Ectodermal cell (in vitro differentiated cells): Measurements from ENCODE around the gene RIPK1.

Experiments used
- H3K27ac ChIP-seq: 2 replicates; pipeline ENCODE4 v1.7.0; 2013; ENCODE audit warnings: mild to moderate bottlenecking, low read depth, low read length; ENCODE audit not compliant: insufficient read depth, poor library complexity, severe bottlenecking
- H3K27me3 ChIP-seq: 2 replicates; pipeline ENCODE4 v1.7.0; 2013; ENCODE audit warnings: mild to moderate bottlenecking, low read length; ENCODE audit not compliant: insufficient read depth, control insufficient read depth, poor library complexity, severe bottlenecking
- H3K36me3 ChIP-seq: one replicate; pipeline ENCODE4 v1.7.0; 2013; ENCODE audit warnings: low read length; ENCODE audit not compliant: control insufficient read depth, insufficient read depth
- H3K4me1 ChIP-seq: one replicate; pipeline ENCODE4 v1.7.0; 2013; ENCODE audit warnings: low read length; ENCODE audit not compliant: control insufficient read depth, insufficient read depth
- H3K4me3 ChIP-seq: 2 replicates; pipeline ENCODE4 v1.7.0; 2013; ENCODE audit warnings: low read depth, low read length, control low read depth; ENCODE audit not compliant: insufficient read depth
- H3K9me3 ChIP-seq: 2 replicates; pipeline ENCODE4 v1.7.0; 2013; ENCODE audit warnings: mild to moderate bottlenecking, low read length, moderate library complexity; ENCODE audit not compliant: control insufficient read depth
- WGBS, 2 experiments: methylation state at CpG; one replicate each; pipeline ENCODE4 v1.1.7; 2013; ENCODE audit warnings: missing lambda C conversion rate in 2 of 2; 5-methylcytosine and 5-hydroxymethylcytosine counted together

Gene RIPK1

DNA sequence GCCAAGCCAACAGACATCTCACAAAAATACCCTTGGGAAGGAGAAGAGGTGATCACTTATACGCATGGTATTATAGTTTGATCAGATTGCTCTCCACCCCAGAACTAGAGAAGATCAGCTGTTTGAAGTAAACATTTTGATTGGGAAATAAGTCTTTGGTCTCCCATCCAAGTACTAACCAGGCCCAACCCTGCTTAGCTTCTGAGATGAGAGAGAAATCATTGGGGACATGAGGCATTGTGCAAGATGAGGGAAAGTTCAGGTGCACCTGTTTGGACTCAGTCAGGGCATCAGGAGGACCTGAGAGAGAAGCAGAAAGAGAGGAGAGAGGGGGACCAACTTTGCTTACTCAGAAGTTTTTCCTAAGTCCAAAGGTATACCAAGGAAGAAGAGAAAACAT lies 11.4 kb downstream of the RIPK1 start:
- Histone ChIP-seq H3K9me3 (no peaks in the 10 kb centered on the region), H3K27me3 (no peaks in the 10 kb centered on the region), H3K27ac (no peak overlapping the region), H3K4me3 (no peak overlapping the region), H3K4me1 (peaks cover 8% of the 10 kb centered on the region), H3K36me3 (peaks cover 18% of the 10 kb centered on the region)
- 100% methylated on average over 1 of the region's 1 CpG; no CpG with 5 or more reads in 1 of the 2 experiments for WGBS, 2 experiments

DNA sequence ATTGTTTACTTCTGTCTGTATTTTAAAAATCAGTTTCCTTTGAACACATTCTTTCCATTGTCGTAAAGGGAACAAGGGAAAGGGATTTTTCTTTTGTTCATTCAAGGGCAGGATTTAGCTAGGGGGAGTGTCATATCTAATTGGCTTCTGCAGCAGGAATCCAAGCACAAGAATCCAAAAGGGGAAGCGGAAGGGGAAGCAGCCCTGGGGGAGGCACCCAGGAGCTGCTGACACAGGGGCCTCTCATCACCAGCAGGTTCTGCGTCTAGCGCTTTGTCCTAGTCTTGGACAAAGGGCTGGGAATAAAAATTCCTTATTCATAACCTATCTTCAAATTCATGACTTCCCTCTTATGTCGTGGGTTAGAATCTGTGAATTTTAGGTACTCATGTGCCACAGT lies 13.7 kb downstream of the RIPK1 start:
- Histone ChIP-seq H3K27me3 (no peaks in the 10 kb centered on the region), H3K4me1 (no peaks in the 10 kb centered on the region), H3K36me3 (peaks cover 26% of the 10 kb centered on the region), H3K9me3 (no peaks in the 10 kb centered on the region), H3K27ac (no peak overlapping the region), H3K4me3 (no peak overlapping the region)
- WGBS, 2 experiments = 80 to 85% methylated on average over 5 of the region's 5 CpGs

GRCh38 chr6:3085074-3085473 lies 16.8 kb downstream of the RIPK1 start:
- peaks cover 3% of the 10 kb centered on the region for H3K9me3 ChIP-seq
- H3K27me3 ChIP-seq = no peaks in the 10 kb centered on the region
- no peak overlapping the region for H3K27ac ChIP-seq
- WGBS, 2 experiments = 95 to 98% methylated on average over 4 of the region's 4 CpGs
- H3K36me3 ChIP-seq = peaks cover 46% of the 10 kb centered on the region
- H3K4me1 ChIP-seq = no peaks in the 10 kb centered on the region
- no peak overlapping the region for H3K4me3 ChIP-seq

- peaks cover 3% of the 10 kb centered on the region for H3K9me3 ChIP-seq
- WGBS, 2 experiments = 68 to 69% methylated on average over 7 of the region's 7 CpGs
- no peaks in the 10 kb centered on the region for H3K27me3 ChIP-seq
- H3K27ac ChIP-seq = no peak overlapping the region
- no peak overlapping the region for H3K4me3 ChIP-seq
- H3K4me1 ChIP-seq = no peaks in the 10 kb centered on the region
- H3K36me3 ChIP-seq = peaks cover 49% of the 10 kb centered on the region
These were observed 18.1 kb downstream of the RIPK1 start for GRCh38 chr6:3086282-3086946.

DNA sequence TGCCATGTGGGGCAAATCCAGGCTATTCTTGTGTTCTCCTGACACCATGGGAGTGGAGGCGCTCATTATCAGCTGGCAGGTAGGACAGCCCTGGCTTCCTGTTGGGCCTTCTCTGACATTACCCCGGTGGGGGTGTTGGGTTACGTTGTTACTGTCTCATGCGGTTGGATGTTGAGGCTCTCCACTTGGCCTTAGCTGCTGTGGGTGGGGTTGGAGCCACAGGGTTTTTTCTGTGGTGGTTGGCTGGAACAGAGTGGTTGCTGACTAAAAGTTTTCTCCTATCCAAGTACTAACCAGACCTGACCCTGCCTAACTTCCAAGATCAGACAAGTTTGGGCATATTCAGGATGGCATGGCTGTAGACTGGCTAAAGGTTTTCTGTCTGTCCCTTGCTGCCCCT lies 20.2 kb downstream of the RIPK1 start:
- no peak overlapping the region for H3K4me3 ChIP-seq
- no peaks in the 10 kb centered on the region for H3K4me1 ChIP-seq
- H3K36me3 ChIP-seq = peaks cover 46% of the 10 kb centered on the region
- H3K9me3 ChIP-seq = peaks cover 3% of the 10 kb centered on the region
- 97 to 99% methylated on average over 4 of the region's 4 CpGs for WGBS, 2 experiments
- H3K27me3 ChIP-seq = no peaks in the 10 kb centered on the region
- no peak overlapping the region for H3K27ac ChIP-seq

- H3K9me3 ChIP-seq = peaks cover 3% of the 10 kb centered on the region
- WGBS, 2 experiments = 98 to 99% methylated on average over 4 of the region's 4 CpGs
- no peak overlapping the region for H3K4me3 ChIP-seq
- peaks cover 43% of the 10 kb centered on the region for H3K36me3 ChIP-seq
- no peaks in the 10 kb centered on the region for H3K27me3 ChIP-seq
- no peaks in the 10 kb centered on the region for H3K4me1 ChIP-seq
- no peak overlapping the region for H3K27ac ChIP-seq
These were observed 20.7 kb downstream of the RIPK1 start for GRCh38 chr6:3088968-3089367.

GRCh38 chr6:3090013-3090412 lies 21.7 kb downstream of the RIPK1 start:
- 93 to 95% methylated on average over 4 of the region's 4 CpGs for WGBS, 2 experiments
- no peaks in the 10 kb centered on the region for H3K27me3 ChIP-seq
- H3K27ac ChIP-seq = no peak overlapping the region
- H3K36me3 ChIP-seq = peaks cover 42% of the 10 kb centered on the region
- no peak overlapping the region for H3K4me3 ChIP-seq
- peaks cover 3% of the 10 kb centered on the region for H3K9me3 ChIP-seq
- no peaks in the 10 kb centered on the region for H3K4me1 ChIP-seq

GRCh38 chr6:3094815-3095214 lies 26.5 kb downstream of the RIPK1 start:
- H3K36me3 ChIP-seq = peaks cover 19% of the 10 kb centered on the region

GRCh38 chr6:3102875-3103274 lies 34.6 kb downstream of the RIPK1 start:
- H3K36me3 ChIP-seq = peaks cover 10% of the 10 kb centered on the region
- WGBS, 2 experiments = 92 to 96% methylated on average over 2 to 3 of the region's 3 CpGs
- H3K27ac ChIP-seq = no peak overlapping the region
- no peaks in the 10 kb centered on the region for H3K4me1 ChIP-seq
- H3K9me3 ChIP-seq = no peaks in the 10 kb centered on the region
- no peaks in the 10 kb centered on the region for H3K27me3 ChIP-seq
- H3K4me3 ChIP-seq = no peak overlapping the region

More at GRCh38 chr6:3094815-3095214, 26.5 kb downstream of the RIPK1 start:
- no peaks in the 10 kb centered on the region for H3K27me3 ChIP-seq
- H3K4me1 ChIP-seq = no peaks in the 10 kb centered on the region
- H3K9me3 ChIP-seq = no peaks in the 10 kb centered on the region
- WGBS, 2 experiments = 89 to 91% methylated on average over 2 of the region's 2 CpGs
- no peak overlapping the region for H3K27ac ChIP-seq
- no peak overlapping the region for H3K4me3 ChIP-seq

DNA sequence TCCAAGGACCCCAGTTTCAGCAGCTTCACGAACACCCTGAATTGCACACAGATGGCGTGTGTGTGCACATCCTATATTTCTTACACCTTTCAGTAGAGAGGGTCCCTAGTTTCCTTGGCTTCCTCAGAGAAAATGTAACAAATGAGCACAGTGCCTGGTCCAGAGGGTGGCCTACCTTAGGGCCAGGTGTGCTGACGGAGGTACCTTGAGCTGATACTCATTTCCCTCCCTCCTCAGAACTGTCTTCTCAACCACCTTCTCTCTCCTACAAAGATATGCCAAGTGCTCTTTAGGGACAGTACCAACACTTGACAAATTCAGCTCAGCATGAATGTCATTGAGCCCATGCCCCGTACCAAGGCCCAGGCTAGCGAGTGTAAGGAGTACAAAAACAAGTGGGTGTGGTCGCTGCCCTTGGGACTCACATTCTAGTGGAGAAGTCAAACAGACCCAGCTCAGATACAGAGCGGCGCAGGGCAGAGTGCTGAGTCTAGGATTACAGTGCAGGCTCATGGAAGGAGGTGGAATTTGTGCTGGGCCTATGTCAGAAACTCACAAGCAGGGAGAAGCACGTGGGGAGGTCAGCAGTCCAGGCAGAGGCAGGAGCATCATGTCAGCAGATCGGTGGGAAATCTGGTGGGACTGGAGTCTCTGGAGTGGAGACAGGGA lies 40.6 kb downstream of the RIPK1 start:
- H3K36me3 ChIP-seq = peaks cover 10% of the 10 kb centered on the region
- no peak overlapping the region for H3K4me3 ChIP-seq
- H3K27me3 ChIP-seq = no peaks in the 10 kb centered on the region
- no peaks in the 10 kb centered on the region for H3K9me3 ChIP-seq
- no peak overlapping the region for H3K27ac ChIP-seq
- no peaks in the 10 kb centered on the region for H3K4me1 ChIP-seq
- 92 to 93% methylated on average over 10 of the region's 10 CpGs for WGBS, 2 experiments
